CD14-positive monocyte (primary cell): ENCODE results near the gene RAB22A. TPM values are rescaled to one million over a fixed set of nuclear protein-coding genes. Genes with fewer than 3 reads are reported as not detected.

Experiments
- DNase-seq, 3 donors: peaks; one replicate each; pipeline ENCODE4 v3.0.0-alpha.2; 2011 to 2022
- H2AFZ ChIP-seq: 2 replicates; pipeline ENCODE4 v1.6.0; 2012; ENCODE audit warnings: mild to moderate bottlenecking, low read depth, low read length, inconsistent platforms; ENCODE audit not compliant: insufficient read depth, poor library complexity, severe bottlenecking
- H3K27ac ChIP-seq, 2 donors: 1 replicate in 1 of 2; 2 replicates in 1 of 2; pipeline ENCODE4 v1.5.1; 2012 to 2013; ENCODE audit warnings: low read length in 2 of 2, control low read depth in 1 of 2, inconsistent platforms in 1 of 2, low read depth in 1 of 2, mild to moderate bottlenecking in 1 of 2
- H3K27me3 ChIP-seq, 2 donors: one replicate each; pipeline versions ENCODE4 v1.6.0 to v1.6.1; 2011 to 2013; ENCODE audit warnings: low read length in 2 of 2; ENCODE audit not compliant: control insufficient read depth in 2 of 2, insufficient read depth in 2 of 2
- H3K36me3 ChIP-seq, 2 donors: replicated peaks in 1 of 2; 1 replicate in 1 of 2; 2 replicates in 1 of 2; pipeline versions ENCODE4 v1.5.1 to v1.6.1; 2012 to 2013; ENCODE audit warnings: low read length in 2 of 2, control low read depth in 1 of 2, inconsistent platforms in 1 of 2, mild to moderate bottlenecking in 1 of 2; ENCODE audit not compliant: insufficient read depth in 2 of 2, control insufficient read depth in 1 of 2
- H3K4me1 ChIP-seq, 2 donors: 1 replicate in 1 of 2; 2 replicates in 1 of 2; pipeline versions ENCODE4 v1.5.1 to v1.6.1; 2012 to 2013; ENCODE audit warnings: low read length in 2 of 2, control low read depth in 1 of 2, inconsistent platforms in 1 of 2, mild to moderate bottlenecking in 1 of 2, moderate library complexity in 1 of 2; ENCODE audit not compliant: insufficient read depth in 2 of 2, control insufficient read depth in 1 of 2
- H3K4me2 ChIP-seq: replicated peaks from 2 replicates; pipeline ENCODE3; 2012; ENCODE audit warnings: low read length, moderate library complexity, mild to moderate bottlenecking; ENCODE audit not compliant: poor library complexity, severe bottlenecking; ENCODE audit errors: extremely low read depth
- H3K4me3 ChIP-seq, 3 experiments: fragments of 200-600 bp in 1 of 3; sonication (generic) in 1 of 3; replicated peaks in 1 of 3; 1 replicate in 2 of 3; 2 replicates in 1 of 3; pipeline ENCODE4 v1.5.1; 2011 to 2013; ENCODE audit warnings: low read length in 3 of 3, mild to moderate bottlenecking in 3 of 3, control low read depth in 2 of 3, low read depth in 2 of 3, inconsistent platforms in 1 of 3, moderate library complexity in 1 of 3
- H3K79me2 ChIP-seq: 2 replicates; pipeline ENCODE4 v1.6.0; 2012; ENCODE audit warnings: mild to moderate bottlenecking, control low read depth, inconsistent platforms, low read length, moderate library complexity; ENCODE audit not compliant: insufficient read depth
- H3K9ac ChIP-seq: 2 replicates; pipeline ENCODE4 v1.6.0; 2017; ENCODE audit warnings: low read length, mild to moderate bottlenecking; ENCODE audit not compliant: insufficient read depth, poor library complexity, severe bottlenecking
- H3K9me3 ChIP-seq, 2 donors: replicated peaks in 1 of 2; 1 replicate in 1 of 2; 2 replicates in 1 of 2; pipeline versions ENCODE4 v1.5.1 to v1.6.1; 2012 to 2013; ENCODE audit warnings: low read length in 2 of 2, control low read depth in 1 of 2; ENCODE audit not compliant: control insufficient read depth in 1 of 2, insufficient read depth in 1 of 2
- H4K20me1 ChIP-seq: 2 replicates; pipeline ENCODE4 v1.6.0; 2012; ENCODE audit warnings: mild to moderate bottlenecking, low read length, control low read depth, moderate library complexity; ENCODE audit not compliant: insufficient read depth
- H3K27ac Mint-ChIP-seq, 7 donors: one replicate each; pipeline ENCODE4 v1.8.0; 2020; ENCODE audit warnings: mild to moderate bottlenecking in 7 of 7, mixed read lengths in 7 of 7, moderate library complexity in 6 of 7, inconsistent platforms in 2 of 7
- H3K27me3 Mint-ChIP-seq, 3 donors: one replicate each; pipeline ENCODE4 v1.8.0; 2021 to 2022; ENCODE audit warnings: low read depth in 3 of 3, mild to moderate bottlenecking in 3 of 3, mixed read lengths in 3 of 3, moderate library complexity in 3 of 3, inconsistent platforms in 1 of 3
- H3K36me3 Mint-ChIP-seq, 2 donors: one replicate each; pipeline ENCODE4 v1.8.0; 2020; ENCODE audit warnings: mixed read lengths in 2 of 2, inconsistent platforms in 1 of 2, mild to moderate bottlenecking in 1 of 2
- H3K4me1 Mint-ChIP-seq: one replicate; pipeline ENCODE4 v1.8.0; 2020; ENCODE audit warnings: mild to moderate bottlenecking, mixed read lengths
- H3K4me3 Mint-ChIP-seq, 2 donors: one replicate each; pipeline ENCODE4 v1.8.0; 2020; ENCODE audit warnings: mild to moderate bottlenecking in 2 of 2, mixed read lengths in 2 of 2, moderate library complexity in 1 of 2
- H3K9me3 Mint-ChIP-seq, 7 donors: one replicate each; pipeline ENCODE4 v1.8.0; 2020 to 2022; ENCODE audit warnings: mixed read lengths in 7 of 7, mild to moderate bottlenecking in 6 of 7, moderate library complexity in 6 of 7, inconsistent platforms in 2 of 7
- CTCF ChIP-seq: fragments of 200-600 bp; IDR thresholded peaks from one replicate; pipeline ENCODE4 v1.8.0; 2022; ENCODE audit warnings: antibody characterized with exemption, mild to moderate bottlenecking
- WGBS: methylation state at CpG from one replicate; pipeline ENCODE4 v1.1.5; 2013; ENCODE audit warnings: missing lambda C conversion rate; ENCODE audit not compliant: insufficient coverage; 5-methylcytosine and 5-hydroxymethylcytosine counted together
- intact Hi-C, 2 donors: fragments of 100-400 bp; cut with micrococcal nuclease; formaldehyde crosslinking; loops; one replicate each; pipeline versions ENCODE4 v1.15.0 to v1.15.1; 2023
- polyA plus RNA-seq, 3 donors: library from polyadenylated mRNA; depleted of rRNA in 1 of 3; unstranded in 2 of 3; stranded (reverse) in 1 of 3; fragments of 300-500 nt in 2 of 3; fragments of >200 nt in 1 of 3; fragmentation: Illumina TruSeq in 2 of 3; gene quantifications; 1 replicate in 2 of 3; 2 replicates in 1 of 3; pipeline ENCODE4 v1.2.3, GENCODE V29; 2012 to 2021

RAB22A gene
- polyA plus RNA-seq, 3 donors: 5.8 to 10.6 (median 9.8) TPM

- Mint-ChIP-seq H3K27ac (peak overlapping the region in 3 of 7 donors; percentile 22 to 51 (median 34)), H3K4me3 (no peak overlapping the region), H3K4me1 (peaks cover 13% of the 10 kb centered on the region), H3K36me3 (peaks cover 20 to 34% of the 10 kb centered on the region in 2 donors), H3K27me3 (no peaks in the 10 kb centered on the region), H3K9me3 (peaks cover 0 to 3% (median 0%) of the 10 kb centered on the region in 7 donors)
- H4K20me1 ChIP-seq: peaks cover 92% of the 10 kb centered on the region
- H3K9ac ChIP-seq: no peak overlapping the region
- peaks cover 63% of the 10 kb centered on the region for H3K79me2 ChIP-seq
- no peak overlapping the region for H3K4me3 ChIP-seq
- H3K9me3 ChIP-seq: no peaks in the 10 kb centered on the region
- H3K27me3 ChIP-seq: no peaks in the 10 kb centered on the region
- DNase-seq: no peak
- no peak overlapping the region for H3K27ac ChIP-seq
- H2AFZ ChIP-seq: no peak overlapping the region
- WGBS: no CpG with 5 or more reads among the region's 3 CpGs
- peaks cover 5 to 16% of the 10 kb centered on the region in 2 donors for H3K36me3 ChIP-seq
- no peak overlapping the region for H3K4me2 ChIP-seq
- intact Hi-C loops: no loop called here
- no peaks in the 10 kb centered on the region for H3K4me1 ChIP-seq
- no peak for TF ChIP-seq CTCF
Measured at GRCh38 chr20:58331961-58332551, 22.5 kb downstream of the RAB22A start.

DNA sequence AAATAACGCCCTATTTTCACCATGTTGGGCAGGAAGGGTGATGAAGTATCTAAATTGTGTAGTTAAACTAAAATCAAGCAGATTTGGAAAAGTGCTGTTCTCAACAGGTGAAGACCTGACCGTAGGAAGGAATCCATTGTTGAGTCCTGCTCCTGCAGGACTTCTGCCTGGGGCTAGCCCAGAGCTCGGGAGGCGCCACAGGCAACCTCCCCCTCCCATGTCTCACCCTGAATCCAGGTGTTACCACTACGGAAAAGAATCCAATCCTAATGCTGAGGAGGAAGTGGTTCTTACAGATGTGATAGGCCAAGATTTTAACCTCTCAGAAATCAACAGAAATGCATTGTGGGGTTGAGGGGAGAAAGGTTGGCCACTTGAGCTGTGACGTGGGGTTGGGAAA is 30.2 kb downstream of the RAB22A start:
- Histone ChIP-seq H3K27me3 (no peaks in the 10 kb centered on the region), H3K36me3 (peaks cover 9 to 20% of the 10 kb centered on the region in 2 donors), H4K20me1 (peaks cover 80% of the 10 kb centered on the region), H3K4me3 (no peak overlapping the region), H3K4me1 (peaks cover 0 to 3% of the 10 kb centered on the region in 2 donors), H3K9me3 (no peaks in the 10 kb centered on the region), H3K79me2 (peaks cover 21% of the 10 kb centered on the region), H2AFZ (no peak overlapping the region), H3K4me2 (no peak overlapping the region), H3K9ac (no peak overlapping the region), H3K27ac (no peak overlapping the region)
- Mint-ChIP-seq H3K27ac (no peak overlapping the region), H3K27me3 (no peaks in the 10 kb centered on the region), H3K36me3 (peaks cover 26 to 32% of the 10 kb centered on the region in 2 donors), H3K4me3 (no peak overlapping the region), H3K9me3 (peaks cover 0 to 2% (median 0%) of the 10 kb centered on the region in 7 donors), H3K4me1 (peaks cover 11% of the 10 kb centered on the region)
- DNase-seq: no peak
- TF ChIP-seq CTCF: no peak
- intact Hi-C loops: no loop called here
- 100% methylated on average over 1 of the region's 6 CpGs for WGBS
